HG03135 (cell line): ENCODE measurements around the gene C6orf132.

ENCODE experiments used
- ATAC-seq: cut with Tn5 transposase; IDR thresholded peaks from one replicate; pipeline ENCODE4 v1.9.1; 2021; ENCODE audit warnings: mild to moderate bottlenecking, moderate library complexity; ENCODE audit not compliant: unreplicated experiment

Gene C6orf132

GRCh38 chr6:42135722-42136121 lies 6.7 kb downstream of the C6orf132 start:
- ATAC-seq: no peak

- ATAC-seq: no peak
Observed at GRCh38 chr6:42135161-42135560, 7.3 kb downstream of the C6orf132 start.

GRCh38 chr6:42133926-42134325 lies 8.5 kb downstream of the C6orf132 start:
- no peak for ATAC-seq

- no peak for ATAC-seq
Observed at GRCh38 chr6:42131531-42131930, 10.9 kb downstream of the C6orf132 start.

GRCh38 chr6:42129360-42129676 lies 13.1 kb downstream of the C6orf132 start:
- ATAC-seq: no peak

GRCh38 chr6:42128460-42129359 lies 13.7 kb downstream of the C6orf132 start:
- no peak for ATAC-seq

GRCh38 chr6:42125663-42126062 lies 16.8 kb downstream of the C6orf132 start:
- ATAC-seq: no peak

- no peak for ATAC-seq
Observed at GRCh38 chr6:42125231-42125630, 17.2 kb downstream of the C6orf132 start.

- ATAC-seq: no peak
Observed at GRCh38 chr6:42124223-42124836, 18.1 kb downstream of the C6orf132 start.

- ATAC-seq: no peak
Observed at GRCh38 chr6:42123379-42124103, 18.9 kb downstream of the C6orf132 start.

- ATAC-seq: no peak
Observed at GRCh38 chr6:42120895-42121865, 21.2 kb downstream of the C6orf132 start.

GRCh38 chr6:42118162-42119001 lies 24.0 kb downstream of the C6orf132 start:
- no peak for ATAC-seq

GRCh38 chr6:42117843-42118161 lies 24.6 kb downstream of the C6orf132 start:
- ATAC-seq: no peak

GRCh38 chr6:42113936-42114636 lies 28.3 kb downstream of the C6orf132 start:
- ATAC-seq: no peak

- ATAC-seq: no peak
Observed at GRCh38 chr6:42112351-42112750, 30.1 kb downstream of the C6orf132 start.

GRCh38 chr6:42110683-42111082 lies 31.7 kb downstream of the C6orf132 start:
- ATAC-seq: no peak

- no peak for ATAC-seq
Observed at GRCh38 chr6:42108071-42108470, 34.3 kb downstream of the C6orf132 start.

GRCh38 chr6:42106112-42107023 lies 36.1 kb downstream of the C6orf132 start:
- no peak for ATAC-seq
